Measurements from ENCODE around the gene HERPUD1.

The HERPUD1 gene

GRCh38 chr16:56888806-56889205 is 43.1 kb upstream of the HERPUD1 start:
- H3K4me3 ChIP-seq: no peak overlapping the region
- DNase-seq (ENCODE audit: low spot score): no peak
- no peak overlapping the region for H3K27ac ChIP-seq
- TF ChIP-seq CTCF (IDR thresholded peaks at IDR 0.05): no peak

- H3K4me3 ChIP-seq: no peak overlapping the region
- no peak for DNase-seq (ENCODE audit: low spot score)
- H3K27ac ChIP-seq: no peak overlapping the region
- no peak for TF ChIP-seq CTCF (IDR thresholded peaks at IDR 0.05)
Observed at GRCh38 chr16:56889206-56889605, 42.7 kb upstream of the HERPUD1 start.

- TF ChIP-seq CTCF (IDR thresholded peaks at IDR 0.05): no peak
- no peak overlapping the region for H3K27ac ChIP-seq
- no peak overlapping the region for H3K4me3 ChIP-seq
- DNase-seq (ENCODE audit: low spot score): no peak
Observed at GRCh38 chr16:56891685-56892084, 40.3 kb upstream of the HERPUD1 start.

GRCh38 chr16:56892705-56893104 is 39.2 kb upstream of the HERPUD1 start:
- DNase-seq (ENCODE audit: low spot score): no peak
- TF ChIP-seq CTCF (IDR thresholded peaks at IDR 0.05): no peak
- Histone ChIP-seq H3K4me3 (no peak overlapping the region), H3K27ac (no peak overlapping the region)

- TF ChIP-seq CTCF (IDR thresholded peaks at IDR 0.05): no peak
- no peak for DNase-seq (ENCODE audit: low spot score)
- Histone ChIP-seq H3K4me3 (no peak overlapping the region), H3K27ac (no peak overlapping the region)
Observed at GRCh38 chr16:56894331-56894917, 37.5 kb upstream of the HERPUD1 start.

GRCh38 chr16:56895813-56896212 is 36.1 kb upstream of the HERPUD1 start:
- no peak overlapping the region for H3K27ac ChIP-seq
- no peak overlapping the region for H3K4me3 ChIP-seq
- no peak for TF ChIP-seq CTCF (IDR thresholded peaks at IDR 0.05)
- DNase-seq (ENCODE audit: low spot score): no peak

- DNase-seq (ENCODE audit: low spot score): no peak
- Histone ChIP-seq H3K4me3 (no peak overlapping the region), H3K27ac (no peak overlapping the region)
- no peak for TF ChIP-seq CTCF (IDR thresholded peaks at IDR 0.05)
Observed at GRCh38 chr16:56896244-56896643, 35.7 kb upstream of the HERPUD1 start.

Measured in coronary artery (tissue), 2 donors.